CD14-positive monocyte (primary cell): ENCODE measurements around the gene HUNK. TPM values are rescaled to one million over a fixed set of nuclear protein-coding genes. Genes with fewer than 3 reads are reported as not detected.

Experiments used
- DNase-seq, 3 donors: peaks; one replicate each; pipeline ENCODE4 v3.0.0-alpha.2; 2011 to 2022
- H2AFZ ChIP-seq: 2 replicates; pipeline ENCODE4 v1.6.0; 2012; ENCODE audit warnings: mild to moderate bottlenecking, low read depth, low read length, inconsistent platforms; ENCODE audit not compliant: insufficient read depth, poor library complexity, severe bottlenecking
- H3K27ac ChIP-seq, 2 donors: 1 replicate in 1 of 2; 2 replicates in 1 of 2; pipeline ENCODE4 v1.5.1; 2012 to 2013; ENCODE audit warnings: low read length in 2 of 2, control low read depth in 1 of 2, inconsistent platforms in 1 of 2, low read depth in 1 of 2, mild to moderate bottlenecking in 1 of 2
- H3K27me3 ChIP-seq, 2 donors: one replicate each; pipeline versions ENCODE4 v1.6.0 to v1.6.1; 2011 to 2013; ENCODE audit warnings: low read length in 2 of 2; ENCODE audit not compliant: control insufficient read depth in 2 of 2, insufficient read depth in 2 of 2
- H3K36me3 ChIP-seq, 2 donors: replicated peaks in 1 of 2; 1 replicate in 1 of 2; 2 replicates in 1 of 2; pipeline versions ENCODE4 v1.5.1 to v1.6.1; 2012 to 2013; ENCODE audit warnings: low read length in 2 of 2, control low read depth in 1 of 2, inconsistent platforms in 1 of 2, mild to moderate bottlenecking in 1 of 2; ENCODE audit not compliant: insufficient read depth in 2 of 2, control insufficient read depth in 1 of 2
- H3K4me1 ChIP-seq, 2 donors: 1 replicate in 1 of 2; 2 replicates in 1 of 2; pipeline versions ENCODE4 v1.5.1 to v1.6.1; 2012 to 2013; ENCODE audit warnings: low read length in 2 of 2, control low read depth in 1 of 2, inconsistent platforms in 1 of 2, mild to moderate bottlenecking in 1 of 2, moderate library complexity in 1 of 2; ENCODE audit not compliant: insufficient read depth in 2 of 2, control insufficient read depth in 1 of 2
- H3K4me2 ChIP-seq: replicated peaks from 2 replicates; pipeline ENCODE3; 2012; ENCODE audit warnings: low read length, moderate library complexity, mild to moderate bottlenecking; ENCODE audit not compliant: poor library complexity, severe bottlenecking; ENCODE audit errors: extremely low read depth
- H3K4me3 ChIP-seq, 3 experiments: fragments of 200-600 bp in 1 of 3; sonication (generic) in 1 of 3; replicated peaks in 1 of 3; 1 replicate in 2 of 3; 2 replicates in 1 of 3; pipeline ENCODE4 v1.5.1; 2011 to 2013; ENCODE audit warnings: low read length in 3 of 3, mild to moderate bottlenecking in 3 of 3, control low read depth in 2 of 3, low read depth in 2 of 3, inconsistent platforms in 1 of 3, moderate library complexity in 1 of 3
- H3K79me2 ChIP-seq: 2 replicates; pipeline ENCODE4 v1.6.0; 2012; ENCODE audit warnings: mild to moderate bottlenecking, control low read depth, inconsistent platforms, low read length, moderate library complexity; ENCODE audit not compliant: insufficient read depth
- H3K9ac ChIP-seq: 2 replicates; pipeline ENCODE4 v1.6.0; 2017; ENCODE audit warnings: low read length, mild to moderate bottlenecking; ENCODE audit not compliant: insufficient read depth, poor library complexity, severe bottlenecking
- H3K9me3 ChIP-seq, 2 donors: replicated peaks in 1 of 2; 1 replicate in 1 of 2; 2 replicates in 1 of 2; pipeline versions ENCODE4 v1.5.1 to v1.6.1; 2012 to 2013; ENCODE audit warnings: low read length in 2 of 2, control low read depth in 1 of 2; ENCODE audit not compliant: control insufficient read depth in 1 of 2, insufficient read depth in 1 of 2
- H4K20me1 ChIP-seq: 2 replicates; pipeline ENCODE4 v1.6.0; 2012; ENCODE audit warnings: mild to moderate bottlenecking, low read length, control low read depth, moderate library complexity; ENCODE audit not compliant: insufficient read depth
- H3K27ac Mint-ChIP-seq, 7 donors: one replicate each; pipeline ENCODE4 v1.8.0; 2020; ENCODE audit warnings: mild to moderate bottlenecking in 7 of 7, mixed read lengths in 7 of 7, moderate library complexity in 6 of 7, inconsistent platforms in 2 of 7
- H3K27me3 Mint-ChIP-seq, 3 donors: one replicate each; pipeline ENCODE4 v1.8.0; 2021 to 2022; ENCODE audit warnings: low read depth in 3 of 3, mild to moderate bottlenecking in 3 of 3, mixed read lengths in 3 of 3, moderate library complexity in 3 of 3, inconsistent platforms in 1 of 3
- H3K36me3 Mint-ChIP-seq, 2 donors: one replicate each; pipeline ENCODE4 v1.8.0; 2020; ENCODE audit warnings: mixed read lengths in 2 of 2, inconsistent platforms in 1 of 2, mild to moderate bottlenecking in 1 of 2
- H3K4me1 Mint-ChIP-seq: one replicate; pipeline ENCODE4 v1.8.0; 2020; ENCODE audit warnings: mild to moderate bottlenecking, mixed read lengths
- H3K4me3 Mint-ChIP-seq, 2 donors: one replicate each; pipeline ENCODE4 v1.8.0; 2020; ENCODE audit warnings: mild to moderate bottlenecking in 2 of 2, mixed read lengths in 2 of 2, moderate library complexity in 1 of 2
- H3K9me3 Mint-ChIP-seq, 7 donors: one replicate each; pipeline ENCODE4 v1.8.0; 2020 to 2022; ENCODE audit warnings: mixed read lengths in 7 of 7, mild to moderate bottlenecking in 6 of 7, moderate library complexity in 6 of 7, inconsistent platforms in 2 of 7
- WGBS: methylation state at CpG from one replicate; pipeline ENCODE4 v1.1.5; 2013; ENCODE audit warnings: missing lambda C conversion rate; ENCODE audit not compliant: insufficient coverage; 5-methylcytosine and 5-hydroxymethylcytosine counted together
- intact Hi-C, 2 donors: fragments of 100-400 bp; cut with micrococcal nuclease; formaldehyde crosslinking; loops; one replicate each; pipeline versions ENCODE4 v1.15.0 to v1.15.1; 2023
- polyA plus RNA-seq, 3 donors: library from polyadenylated mRNA; depleted of rRNA in 1 of 3; unstranded in 2 of 3; stranded (reverse) in 1 of 3; fragments of 300-500 nt in 2 of 3; fragments of >200 nt in 1 of 3; fragmentation: Illumina TruSeq in 2 of 3; gene quantifications; 1 replicate in 2 of 3; 2 replicates in 1 of 3; pipeline ENCODE4 v1.2.3, GENCODE V29; 2012 to 2021
- TF ChIP-seq, protein P1 (sequence below): fragments of 200-600 bp; IDR thresholded peaks from one replicate; pipeline ENCODE4 v1.8.0; 2022; ENCODE audit warnings: antibody characterized with exemption, mild to moderate bottlenecking

HUNK gene
- polyA plus RNA-seq, 3 donors, result not detected

DNA sequence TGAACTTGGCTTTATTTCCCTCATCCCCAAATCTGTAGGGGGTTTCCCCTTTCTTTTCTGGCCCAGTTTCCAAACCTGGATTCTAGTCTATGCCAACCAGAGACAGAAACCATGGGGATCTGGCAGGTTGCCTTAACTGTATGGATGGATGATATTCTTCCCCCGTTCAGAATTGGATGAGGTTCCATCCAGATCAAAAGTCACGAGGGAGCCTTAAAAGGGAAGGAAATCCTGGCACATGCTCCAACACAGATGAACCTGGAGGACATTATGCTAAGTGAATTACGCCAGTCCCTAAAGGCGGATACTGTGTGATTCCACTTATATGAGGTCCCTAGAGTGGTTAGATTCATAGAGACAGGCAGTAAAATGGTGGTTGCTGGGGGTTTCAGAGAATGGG is 124.4 kb downstream of the HUNK start:
- Mint-ChIP-seq H3K9me3 (peaks cover 0 to 9% (median 6%) of the 10 kb centered on the region in 7 donors), H3K27ac (no peak overlapping the region), H3K4me3 (no peak overlapping the region), H3K36me3 (no peaks in the 10 kb centered on the region), H3K27me3 (peaks cover 0 to 5% (median 4%) of the 10 kb centered on the region in 3 donors), H3K4me1 (no peaks in the 10 kb centered on the region)
- H3K79me2 ChIP-seq, result no peaks in the 10 kb centered on the region
- no peak overlapping the region for H3K27ac ChIP-seq
- no peaks in the 10 kb centered on the region for H4K20me1 ChIP-seq
- no peak overlapping the region for H3K4me2 ChIP-seq
- H2AFZ ChIP-seq, result no peak overlapping the region
- H3K4me1 ChIP-seq, result no peaks in the 10 kb centered on the region
- DNase-seq, result no peak
- no peaks in the 10 kb centered on the region for H3K27me3 ChIP-seq
- TF ChIP-seq, protein P1, sequence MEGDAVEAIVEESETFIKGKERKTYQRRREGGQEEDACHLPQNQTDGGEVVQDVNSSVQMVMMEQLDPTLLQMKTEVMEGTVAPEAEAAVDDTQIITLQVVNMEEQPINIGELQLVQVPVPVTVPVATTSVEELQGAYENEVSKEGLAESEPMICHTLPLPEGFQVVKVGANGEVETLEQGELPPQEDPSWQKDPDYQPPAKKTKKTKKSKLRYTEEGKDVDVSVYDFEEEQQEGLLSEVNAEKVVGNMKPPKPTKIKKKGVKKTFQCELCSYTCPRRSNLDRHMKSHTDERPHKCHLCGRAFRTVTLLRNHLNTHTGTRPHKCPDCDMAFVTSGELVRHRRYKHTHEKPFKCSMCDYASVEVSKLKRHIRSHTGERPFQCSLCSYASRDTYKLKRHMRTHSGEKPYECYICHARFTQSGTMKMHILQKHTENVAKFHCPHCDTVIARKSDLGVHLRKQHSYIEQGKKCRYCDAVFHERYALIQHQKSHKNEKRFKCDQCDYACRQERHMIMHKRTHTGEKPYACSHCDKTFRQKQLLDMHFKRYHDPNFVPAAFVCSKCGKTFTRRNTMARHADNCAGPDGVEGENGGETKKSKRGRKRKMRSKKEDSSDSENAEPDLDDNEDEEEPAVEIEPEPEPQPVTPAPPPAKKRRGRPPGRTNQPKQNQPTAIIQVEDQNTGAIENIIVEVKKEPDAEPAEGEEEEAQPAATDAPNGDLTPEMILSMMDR, result no peak
- 94% methylated on average over 2 of the region's 4 CpGs for WGBS
- H3K9me3 ChIP-seq, result no peaks in the 10 kb centered on the region
- H3K9ac ChIP-seq, result no peak overlapping the region
- no peaks in the 10 kb centered on the region for H3K36me3 ChIP-seq
- H3K4me3 ChIP-seq, result no peak overlapping the region
- intact Hi-C loops, result no loop called here

DNA sequence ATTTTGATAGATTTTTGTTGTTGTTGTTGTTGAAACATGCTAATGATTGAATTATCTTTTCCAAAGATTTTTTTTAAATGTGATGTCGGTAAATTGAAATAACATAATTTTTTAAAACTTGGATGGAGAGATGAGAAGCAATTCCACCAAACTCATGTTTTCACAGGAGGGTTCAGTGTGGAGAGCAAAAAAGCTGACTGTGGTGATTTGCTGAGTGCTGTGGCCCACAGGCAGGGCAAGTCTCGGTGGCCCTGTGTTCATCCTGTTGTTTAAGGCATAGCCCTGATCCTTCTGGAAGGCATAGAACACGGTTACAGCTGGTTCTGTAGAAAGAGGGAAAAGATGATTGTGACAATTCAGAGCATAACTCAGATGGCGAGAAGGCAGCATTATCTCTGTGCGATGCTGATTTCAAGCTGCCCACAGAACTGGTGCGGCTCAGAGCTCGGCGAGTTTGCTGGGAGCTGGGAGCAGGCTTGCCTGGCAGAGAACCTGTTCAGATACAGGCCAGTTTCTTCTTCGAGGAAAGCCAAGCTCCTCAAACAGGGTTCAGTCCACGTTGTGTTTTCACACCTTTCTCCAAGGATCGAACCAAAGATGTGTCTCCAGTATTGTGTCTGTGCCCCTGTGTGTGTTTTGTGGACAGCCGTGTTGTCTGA is 127.1 kb downstream of the HUNK start:
- no peaks in the 10 kb centered on the region for H3K36me3 Mint-ChIP-seq
- Histone ChIP-seq H3K79me2 (no peaks in the 10 kb centered on the region), H3K4me1 (no peaks in the 10 kb centered on the region), H4K20me1 (no peaks in the 10 kb centered on the region), H3K9ac (no peak overlapping the region), H3K4me3 (no peak overlapping the region), H3K27me3 (no peaks in the 10 kb centered on the region), H3K27ac (no peak overlapping the region), H3K4me2 (no peak overlapping the region), H3K36me3 (no peaks in the 10 kb centered on the region), H2AFZ (no peak overlapping the region), H3K9me3 (peaks cover 0 to 5% of the 10 kb centered on the region in 2 donors)
- no peak overlapping the region for H3K4me3 Mint-ChIP-seq
- intact Hi-C loops, result no loop called here
- DNase-seq, result no peak
- peaks cover 0 to 14% (median 11%) of the 10 kb centered on the region in 7 donors for H3K9me3 Mint-ChIP-seq
- 95% methylated on average over 11 of the region's 12 CpGs for WGBS
- H3K27ac Mint-ChIP-seq, result no peak overlapping the region
- H3K4me1 Mint-ChIP-seq, result no peaks in the 10 kb centered on the region
- TF ChIP-seq, protein P1, result no peak
- H3K27me3 Mint-ChIP-seq, result peaks cover 0 to 5% (median 4%) of the 10 kb centered on the region in 3 donors
